ENCODE data around the gene PAX5.

PAX5 gene

DNA sequence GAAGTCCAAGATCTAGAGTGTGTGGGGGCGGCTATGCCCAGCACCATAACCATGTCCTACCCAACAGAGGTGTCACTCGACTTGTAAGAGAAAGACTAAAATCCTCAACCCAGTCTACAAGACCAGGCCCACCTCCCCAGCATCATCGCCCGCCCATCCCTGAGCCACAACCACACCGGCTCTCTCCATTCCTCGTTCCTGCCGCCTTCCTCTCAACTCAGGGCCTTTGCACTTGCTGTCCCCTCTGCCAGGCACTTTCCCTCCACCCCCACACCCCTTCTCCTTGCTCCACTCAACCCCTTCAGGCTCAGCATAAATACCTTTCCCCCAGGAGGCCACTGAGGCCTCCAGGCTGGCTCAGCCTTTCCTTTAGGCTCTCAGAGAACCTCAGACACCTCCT lies 69.3 kb downstream of the PAX5 start:
- Histone ChIP-seq H3K27ac (no peak overlapping the region), H3K4me2 (no peak overlapping the region), H4K20me1 (peaks cover 0 to 100% (median 65%) of the 10 kb centered on the region in 11 experiments; a peak in 18 of 22 replicates), H3K9ac (no peak overlapping the region), H3K27me3 (no peaks in the 10 kb centered on the region), H3K36me3 (peaks cover 5 to 99% (median 81%) of the 10 kb centered on the region in 11 experiments; a peak in 18 of 22 replicates), H3K4me3 (no peak overlapping the region), H3K9me3 (replicated peaks in 1 of 11) (no peaks in the 10 kb centered on the region), H3K4me1 (peaks cover 25 to 41% (median 32%) of the 10 kb centered on the region in 10 experiments)
- TF ChIP-seq Cebpa-rat (IDR thresholded peaks at IDR 0.05) = no peak

DNA sequence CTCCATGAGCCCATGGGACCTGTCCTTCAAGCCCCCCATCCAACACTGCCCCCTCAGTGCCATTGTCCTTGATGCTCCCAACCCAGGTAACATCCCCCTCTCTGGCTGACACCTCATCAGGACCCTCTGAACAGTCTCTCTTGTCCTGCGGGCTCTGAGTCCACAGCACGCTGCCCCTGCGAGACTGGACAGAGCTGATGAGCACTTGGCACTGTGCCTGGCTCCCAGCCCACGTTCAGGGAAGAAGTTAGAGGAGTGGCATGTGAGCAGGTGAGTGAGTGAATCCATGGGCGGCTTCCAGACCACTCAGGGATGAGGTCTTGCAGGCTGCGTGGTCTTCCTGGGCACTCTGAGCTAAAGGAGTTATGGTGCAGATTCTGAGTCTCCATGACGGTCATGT lies 70.7 kb downstream of the PAX5 start:
- H3K4me2 ChIP-seq = no peak overlapping the region
- H3K27me3 ChIP-seq = no peaks in the 10 kb centered on the region
- no peak overlapping the region for H3K4me3 ChIP-seq
- TF ChIP-seq Cebpa-rat (IDR thresholded peaks at IDR 0.05) = no peak
- H3K4me1 ChIP-seq = peaks cover 12 to 28% (median 18%) of the 10 kb centered on the region in 10 experiments
- H3K36me3 ChIP-seq = peaks cover 5 to 100% (median 92%) of the 10 kb centered on the region in 11 experiments; a peak in 18 of 22 replicates
- peaks cover 0 to 100% (median 62%) of the 10 kb centered on the region in 11 experiments; a peak in 16 of 22 replicates for H4K20me1 ChIP-seq
- no peak overlapping the region for H3K9ac ChIP-seq
- no peak overlapping the region for H3K27ac ChIP-seq
- no peaks in the 10 kb centered on the region for H3K9me3 ChIP-seq (replicated peaks in 1 of 11)

DNA sequence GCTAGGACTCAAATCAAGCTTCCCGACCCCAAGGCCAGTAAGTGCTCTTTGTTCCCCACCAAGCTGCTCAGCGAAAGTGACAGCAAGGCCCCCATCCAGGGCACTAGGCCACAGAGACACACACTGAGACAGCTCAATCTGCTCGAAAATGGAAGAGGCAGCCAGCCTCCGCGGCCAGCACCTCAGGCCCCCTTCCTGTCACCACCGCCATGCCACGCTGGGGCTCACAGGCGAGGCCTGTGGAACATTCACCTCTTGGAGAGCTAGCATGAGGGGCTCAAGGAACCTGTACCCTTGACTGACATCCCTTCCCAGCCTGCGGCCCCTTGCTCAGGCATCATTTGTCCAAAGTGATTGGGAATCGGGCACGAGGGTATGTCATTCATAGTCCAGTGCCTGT lies 71.4 kb downstream of the PAX5 start:
- H4K20me1 ChIP-seq = peaks cover 0 to 100% (median 62%) of the 10 kb centered on the region in 11 experiments; a peak in 17 of 22 replicates
- H3K9me3 ChIP-seq (replicated peaks in 1 of 11) = no peaks in the 10 kb centered on the region
- H3K27ac ChIP-seq = no peak overlapping the region
- H3K4me3 ChIP-seq = no peak overlapping the region
- no peaks in the 10 kb centered on the region for H3K27me3 ChIP-seq
- H3K9ac ChIP-seq = no peak overlapping the region
- H3K4me1 ChIP-seq = peaks cover 5 to 21% (median 12%) of the 10 kb centered on the region in 10 experiments; a peak in 19 of 20 replicates
- no peak overlapping the region for H3K4me2 ChIP-seq
- no peak for TF ChIP-seq Cebpa-rat (IDR thresholded peaks at IDR 0.05)
- H3K36me3 ChIP-seq = peaks cover 5 to 100% (median 96%) of the 10 kb centered on the region in 11 experiments; a peak in 18 of 22 replicates

DNA sequence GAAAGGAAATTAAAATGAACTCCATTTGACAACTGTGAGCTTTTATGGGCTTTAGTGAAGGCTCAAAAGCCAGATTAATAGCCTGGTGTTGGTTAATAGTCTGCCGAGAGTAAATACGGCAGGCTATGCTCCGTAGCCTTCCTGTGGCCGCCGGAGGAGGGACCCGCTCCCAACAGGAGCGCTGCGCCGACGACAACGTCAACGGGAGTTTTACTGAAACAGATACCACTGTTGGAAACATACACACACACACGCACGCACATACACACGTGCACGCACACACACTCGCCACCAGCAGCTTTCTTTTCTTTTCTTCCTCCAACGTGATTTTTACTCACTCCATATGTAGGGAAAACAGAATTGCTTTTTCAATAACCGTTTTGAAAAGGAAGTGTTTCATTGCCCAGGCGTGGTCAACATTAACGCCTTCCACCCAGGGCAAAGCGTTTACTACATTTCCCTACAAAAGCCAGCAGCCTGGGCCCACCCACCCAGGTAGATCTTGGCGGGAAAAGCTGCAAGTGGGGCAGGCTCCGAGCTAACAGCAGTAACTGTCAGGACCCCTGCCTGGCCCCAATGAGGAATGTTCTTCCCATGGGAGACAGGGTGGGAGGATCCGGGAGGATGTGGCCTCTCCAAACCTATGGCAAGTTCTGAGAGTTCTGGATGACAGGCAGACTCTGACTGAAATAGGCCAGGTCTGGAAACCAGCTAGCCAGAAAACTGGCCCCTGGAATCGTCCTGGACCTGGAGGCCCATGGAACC lies 72.3 kb downstream of the PAX5 start:
- H3K36me3 ChIP-seq = peaks cover 1 to 100% (median 97%) of the 10 kb centered on the region in 11 experiments; a peak in 18 of 22 replicates
- no peak overlapping the region for H3K9ac ChIP-seq
- no peaks in the 10 kb centered on the region for H3K27me3 ChIP-seq
- peak overlapping the region in 3 of 11 experiments; percentile 2 to 42 (median 18); a peak in 4 of 22 replicates for H3K4me2 ChIP-seq
- H3K27ac ChIP-seq = 0 out of 22 replicates have a peak overlapping the region, but pooled peaks of 2 of the 11 experiments have one; percentile 17 to 29
- no peak overlapping the region for H3K4me3 ChIP-seq
- no peak for TF ChIP-seq Cebpa-rat (IDR thresholded peaks at IDR 0.05)
- peaks cover 0 to 16% (median 10%) of the 10 kb centered on the region in 10 experiments; a peak in 14 of 20 replicates for H3K4me1 ChIP-seq
- no peaks in the 10 kb centered on the region; a peak in 1 of 22 replicates for H3K9me3 ChIP-seq (replicated peaks in 1 of 11)
- peaks cover 0 to 100% (median 60%) of the 10 kb centered on the region in 11 experiments; a peak in 17 of 22 replicates for H4K20me1 ChIP-seq

DNA sequence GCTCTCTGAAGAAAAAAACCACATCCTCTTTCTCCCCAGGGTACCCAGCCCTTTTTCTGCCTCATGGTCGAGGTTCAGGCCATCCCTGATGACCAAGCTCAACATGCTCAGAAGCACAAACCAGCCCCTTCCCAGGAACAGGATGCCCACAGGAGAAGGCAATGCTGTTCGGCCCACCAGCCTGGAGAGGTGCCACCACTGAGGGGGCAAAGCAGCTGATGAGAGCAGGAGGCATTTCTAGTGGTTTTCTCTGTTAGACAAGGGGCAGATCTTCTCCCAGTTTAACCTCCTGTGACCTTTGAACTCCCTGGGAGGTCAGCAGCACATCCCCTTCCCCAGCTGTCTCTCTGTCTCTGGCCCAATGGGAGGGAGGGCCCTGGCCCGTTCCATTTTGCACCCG lies 73.0 kb downstream of the PAX5 start:
- Histone ChIP-seq H3K4me1 (peaks cover 0 to 16% (median 10%) of the 10 kb centered on the region in 10 experiments; a peak in 14 of 20 replicates), H3K36me3 (peaks cover 0 to 100% (median 95%) of the 10 kb centered on the region in 11 experiments; a peak in 18 of 22 replicates), H3K4me2 (peak overlapping the region in 7 of 11 experiments; percentile 2 to 42 (median 27); a peak in 10 of 22 replicates), H3K9me3 (replicated peaks in 1 of 11) (no peaks in the 10 kb centered on the region; a peak in 1 of 22 replicates), H3K27ac (peak overlapping the region in 3 of 11 experiments; percentile 6 to 29 (median 17); a peak in 2 of 22 replicates), H3K4me3 (no peak overlapping the region), H4K20me1 (peaks cover 0 to 99% (median 57%) of the 10 kb centered on the region in 11 experiments; a peak in 17 of 22 replicates), H3K9ac (no peak overlapping the region), H3K27me3 (no peaks in the 10 kb centered on the region)
- TF ChIP-seq Cebpa-rat (IDR thresholded peaks at IDR 0.05) = no peak

DNA sequence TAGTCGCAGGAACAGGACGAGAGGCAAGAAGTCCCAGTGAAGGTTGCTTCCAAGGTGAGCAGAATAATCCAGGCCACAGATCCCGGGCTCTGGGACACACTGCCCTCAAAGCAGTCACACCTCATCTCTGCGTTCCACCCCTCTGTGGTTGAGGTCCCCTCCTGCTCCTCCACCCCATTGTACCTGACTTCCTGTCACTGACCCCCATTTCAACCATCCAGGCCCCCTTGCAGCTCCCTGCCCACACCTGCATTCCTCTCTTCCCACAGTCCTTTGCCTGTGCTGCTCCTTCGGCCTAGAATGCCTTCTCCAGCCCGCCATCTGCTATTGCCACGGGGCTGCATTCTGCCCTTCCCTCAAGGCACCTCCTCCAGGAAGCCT lies 73.5 kb downstream of the PAX5 start:
- peaks cover 0 to 99% (median 91%) of the 10 kb centered on the region in 11 experiments; a peak in 18 of 22 replicates for H3K36me3 ChIP-seq
- no peaks in the 10 kb centered on the region for H3K27me3 ChIP-seq
- no peak overlapping the region for H3K9ac ChIP-seq
- TF ChIP-seq Cebpa-rat (IDR thresholded peaks at IDR 0.05) = no peak
- no peak overlapping the region for H3K27ac ChIP-seq
- peaks cover 0 to 16% (median 10%) of the 10 kb centered on the region in 10 experiments; a peak in 14 of 20 replicates for H3K4me1 ChIP-seq
- H3K9me3 ChIP-seq (replicated peaks in 1 of 11) = no peaks in the 10 kb centered on the region; a peak in 1 of 22 replicates
- H3K4me2 ChIP-seq = peak overlapping the region in 6 of 11 experiments; percentile 2 to 42 (median 27); a peak in 8 of 22 replicates
- H4K20me1 ChIP-seq = peaks cover 0 to 97% (median 53%) of the 10 kb centered on the region in 11 experiments; a peak in 17 of 22 replicates
- no peak overlapping the region for H3K4me3 ChIP-seq

DNA sequence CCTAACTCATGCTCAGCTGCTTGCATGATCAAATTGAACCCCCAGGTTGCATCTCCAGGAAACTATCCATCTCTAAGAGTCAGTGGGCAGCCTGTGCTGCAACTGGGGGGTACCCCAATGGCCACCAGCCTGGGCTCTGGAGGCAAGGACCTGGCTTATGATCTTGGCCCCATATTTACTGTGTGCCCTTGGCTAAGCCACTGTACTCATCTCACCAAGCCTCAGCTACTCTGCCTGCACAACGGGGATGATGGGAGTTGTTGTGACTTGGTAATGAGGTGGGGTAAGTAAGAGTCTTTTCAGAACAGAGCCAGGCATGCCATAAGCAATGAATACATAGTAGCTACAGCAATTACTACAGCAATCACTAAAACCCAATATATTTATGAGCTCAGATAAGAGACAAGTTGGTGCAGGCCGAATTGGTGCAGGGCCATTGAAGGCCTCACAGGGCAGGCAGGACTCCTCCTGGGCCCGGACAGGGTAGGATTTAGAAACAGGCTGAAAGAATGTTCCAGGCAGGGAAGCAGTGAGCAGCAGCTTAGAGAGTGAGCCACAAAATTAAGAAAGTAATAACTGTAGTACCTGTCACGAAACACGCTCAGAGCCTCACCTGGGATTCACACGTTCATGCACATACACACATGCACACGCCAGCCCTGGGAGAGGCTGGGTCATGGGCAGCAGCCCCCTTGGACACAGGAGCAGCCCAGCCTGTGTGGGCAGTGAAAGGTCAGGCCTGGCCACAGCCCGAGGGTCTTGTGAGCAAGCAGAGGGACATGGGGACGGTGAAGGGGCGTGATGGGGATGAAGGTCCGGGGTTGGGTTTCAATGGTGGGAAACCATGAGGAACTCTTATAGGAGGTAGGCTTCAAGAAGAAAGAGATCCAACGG lies 74.1 kb downstream of the PAX5 start:
- no peak overlapping the region for H3K4me3 ChIP-seq
- peaks cover 0 to 5% (median 0%) of the 10 kb centered on the region in 11 experiments; a peak in 4 of 22 replicates for H3K9me3 ChIP-seq (replicated peaks in 1 of 11)
- TF ChIP-seq Cebpa-rat (IDR thresholded peaks at IDR 0.05) = no peak
- peaks cover 0 to 91% (median 46%) of the 10 kb centered on the region in 11 experiments; a peak in 17 of 22 replicates for H4K20me1 ChIP-seq
- no peak overlapping the region for H3K9ac ChIP-seq
- no peak overlapping the region for H3K27ac ChIP-seq
- peaks cover 0 to 99% (median 91%) of the 10 kb centered on the region in 11 experiments; a peak in 18 of 22 replicates for H3K36me3 ChIP-seq
- no peaks in the 10 kb centered on the region for H3K27me3 ChIP-seq
- H3K4me1 ChIP-seq = peaks cover 0 to 16% (median 10%) of the 10 kb centered on the region in 10 experiments; a peak in 14 of 20 replicates
- H3K4me2 ChIP-seq = no peak overlapping the region

DNA sequence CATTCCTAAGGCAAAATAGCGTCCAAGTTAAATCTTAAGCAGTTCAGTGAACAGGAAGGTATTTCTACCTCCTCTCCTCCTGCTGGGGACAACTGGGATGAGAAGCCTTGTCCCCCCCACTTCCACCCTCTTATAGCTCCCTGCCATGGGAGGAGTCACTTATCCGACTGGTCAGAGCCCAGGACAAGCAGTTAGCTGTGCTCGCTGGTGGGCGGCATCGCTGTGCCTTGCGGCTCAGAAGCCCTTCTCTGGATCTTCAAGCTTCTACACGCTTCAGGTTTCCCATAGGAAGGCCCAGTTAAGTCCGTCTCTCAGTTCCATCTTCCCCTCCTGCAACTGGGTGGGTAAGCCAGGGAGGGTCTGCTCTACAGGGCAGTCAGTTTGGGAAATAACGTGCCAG lies 77.2 kb downstream of the PAX5 start:
- H3K4me1 ChIP-seq = peaks cover under 1 to 17% (median 13%) of the 10 kb centered on the region in 10 experiments; a peak in 16 of 20 replicates
- peaks cover 0 to 86% (median 62%) of the 10 kb centered on the region in 11 experiments; a peak in 16 of 22 replicates for H3K36me3 ChIP-seq
- peaks cover 0 to 14% (median 0%) of the 10 kb centered on the region in 11 experiments; a peak in 7 of 22 replicates for H3K9me3 ChIP-seq (replicated peaks in 1 of 11)
- H3K4me3 ChIP-seq = no peak overlapping the region
- H3K4me2 ChIP-seq = no peak overlapping the region
- no peak overlapping the region for H3K27ac ChIP-seq
- H3K27me3 ChIP-seq = no peaks in the 10 kb centered on the region
- no peak overlapping the region for H3K9ac ChIP-seq
- TF ChIP-seq Cebpa-rat (IDR thresholded peaks at IDR 0.05) = no peak
- H4K20me1 ChIP-seq = peaks cover 0 to 68% (median 33%) of the 10 kb centered on the region in 11 experiments; a peak in 15 of 22 replicates
